GM18909 (cell line): ENCODE measurements around the gene ADAP1.

Source experiments
- ATAC-seq: cut with Tn5 transposase; IDR thresholded peaks from one replicate; pipeline ENCODE4 v1.9.1; 2021; ENCODE audit warnings: mild to moderate bottlenecking; ENCODE audit not compliant: unreplicated experiment, poor library complexity

Gene ADAP1

DNA sequence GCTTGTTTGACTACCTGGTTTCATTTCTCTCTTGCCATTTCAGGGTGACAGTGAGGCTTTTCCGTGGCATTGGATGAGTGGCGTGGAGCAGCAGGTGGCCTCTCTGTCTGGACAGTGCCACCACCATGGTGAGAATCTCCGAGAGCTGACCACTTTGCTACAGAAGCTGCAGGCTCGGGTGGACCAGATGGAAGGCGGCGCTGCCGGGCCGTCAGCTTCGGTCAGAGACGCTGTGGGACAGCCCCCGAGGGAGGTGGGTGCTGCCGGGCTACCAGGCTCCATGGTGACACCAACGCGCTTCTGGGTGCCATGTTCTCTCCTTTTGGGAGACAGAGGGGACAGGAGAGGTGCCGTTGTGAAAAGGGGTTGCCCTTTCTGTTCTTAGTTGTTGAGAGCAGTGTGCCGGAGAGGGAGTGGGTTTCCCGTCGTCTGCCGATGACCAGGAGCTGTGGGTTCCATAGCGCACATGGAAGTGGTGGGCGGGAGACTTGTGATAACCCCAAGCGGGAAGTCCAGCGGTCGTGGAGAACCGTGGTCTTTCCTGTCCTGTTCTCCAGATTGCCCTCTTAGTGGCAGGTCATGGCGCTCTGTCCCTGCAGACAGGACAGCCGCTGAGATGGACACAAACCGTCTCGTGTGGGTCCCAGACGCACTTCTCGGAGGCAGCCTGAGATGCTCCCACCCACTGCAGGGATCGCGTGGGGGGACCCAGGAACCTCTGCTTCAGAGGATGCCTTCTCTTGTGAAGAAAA lies 100.9 kb downstream of the ADAP1 start:
- no peak for ATAC-seq

- ATAC-seq = no peak
Measured at GRCh38 chr7:851204-851603, 103.3 kb downstream of the ADAP1 start.

DNA sequence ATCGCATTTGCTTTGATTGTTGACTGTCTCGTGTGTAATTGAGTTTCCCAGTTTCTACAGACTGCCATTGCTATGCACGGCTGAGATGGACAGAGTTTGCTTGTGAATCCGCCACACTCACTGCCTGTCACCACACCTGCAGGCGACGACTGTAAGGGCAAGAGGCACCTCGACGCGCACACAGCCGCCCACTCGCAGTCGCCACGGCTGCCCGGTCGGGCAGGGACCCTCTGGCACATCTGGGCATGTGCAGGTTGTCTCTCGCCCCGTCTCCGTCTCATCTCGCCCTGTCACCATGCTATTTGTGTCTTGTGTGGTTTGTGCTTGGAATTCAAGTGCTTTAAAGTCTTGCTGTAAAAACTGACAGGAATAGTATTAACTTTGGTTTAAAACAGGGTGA lies 104.7 kb downstream of the ADAP1 start:
- no peak for ATAC-seq

DNA sequence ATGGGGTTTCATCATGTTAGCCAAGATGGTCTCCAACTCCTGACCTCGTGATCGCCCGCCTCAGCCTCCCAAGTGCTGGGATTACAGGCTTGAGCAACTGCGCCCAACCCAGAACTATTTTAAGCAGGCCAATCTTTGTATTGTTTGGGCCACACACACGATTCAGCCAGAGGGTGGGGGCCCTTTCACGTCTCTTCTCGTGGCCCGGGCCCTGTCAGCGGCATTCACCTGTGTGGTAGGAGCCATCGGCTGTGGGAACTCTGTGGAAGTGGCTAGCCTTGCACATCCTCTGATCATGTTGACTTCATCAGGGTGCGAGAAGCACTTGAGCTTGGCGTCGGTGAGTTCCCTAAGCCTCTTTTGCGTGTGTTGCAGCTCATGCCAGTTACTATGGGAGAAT lies 105.3 kb downstream of the ADAP1 start:
- no peak for ATAC-seq
